Germinal center (tissue), 1 donor: ENCODE measurements around the gene TXNL4A.

Experiments used
- DNase-seq: peaks from one replicate; pipeline ENCODE4 v3.0.0; 2012; ENCODE audit warnings: mixed read lengths, low spot score

TXNL4A gene

GRCh38 chr18:79991494-79991893, 3.1 kb upstream of the TXNL4A start:
- DNase-seq, result no peak

GRCh38 chr18:79989195-79989497, 783 bp upstream of the TXNL4A start:
- DNase-seq, result no peak

GRCh38 chr18:79988071-79988450, 302 bp downstream of the TXNL4A start:
- peak; percentile 84 for DNase-seq

GRCh38 chr18:79987566-79987965, 797 bp downstream of the TXNL4A start:
- DNase-seq, result no peak

GRCh38 chr18:79986726-79987125, 1.6 kb downstream of the TXNL4A start:
- no peak for DNase-seq

- DNase-seq, result no peak
These were observed 3.2 kb downstream of the TXNL4A start for GRCh38 chr18:79985172-79985571.

GRCh38 chr18:79983793-79984192, 4.6 kb downstream of the TXNL4A start:
- DNase-seq, result no peak

GRCh38 chr18:79983253-79983652, 5.1 kb downstream of the TXNL4A start:
- DNase-seq, result no peak

- no peak for DNase-seq
These were observed 5.6 kb downstream of the TXNL4A start for GRCh38 chr18:79982736-79983135.

- DNase-seq, result no peak
These were observed 7.8 kb downstream of the TXNL4A start for GRCh38 chr18:79980585-79980984.

- DNase-seq, result no peak
These were observed 8.5 kb downstream of the TXNL4A start for GRCh38 chr18:79979843-79980242.

- DNase-seq, result no peak
These were observed 12.2 kb downstream of the TXNL4A start for GRCh38 chr18:79975985-79976680.

GRCh38 chr18:79975043-79975442, 13.3 kb downstream of the TXNL4A start:
- no peak for DNase-seq

GRCh38 chr18:79974025-79974654, 14.2 kb downstream of the TXNL4A start:
- no peak for DNase-seq

- no peak for DNase-seq
These were observed 14.8 kb downstream of the TXNL4A start for GRCh38 chr18:79973517-79973916.

GRCh38 chr18:79972720-79973119, 15.6 kb downstream of the TXNL4A start:
- DNase-seq, result no peak

- DNase-seq, result no peak
These were observed 16.4 kb downstream of the TXNL4A start for GRCh38 chr18:79971986-79972385.

GRCh38 chr18:79971211-79971952, 17.0 kb downstream of the TXNL4A start:
- no peak for DNase-seq

- DNase-seq, result no peak
These were observed 17.8 kb downstream of the TXNL4A start for GRCh38 chr18:79970419-79971133.

GRCh38 chr18:79965119-79965902, 23.1 kb downstream of the TXNL4A start:
- no peak for DNase-seq

- DNase-seq, result peak; percentile 81
These were observed 23.8 kb downstream of the TXNL4A start, which contains the start of gene HSBP1L1 for GRCh38 chr18:79964330-79965118. Gene HSBP1L1, plus strand, starts transcription at chr18:79964643. Its CDS starts 93 bp downstream, at chr18:79964736.
